SU-DHL-6 (cell line): ENCODE data around the gene STK35.

Experiments used
- EZH2phosphoT487 ChIP-seq: fragments of 200-600 bp; sonication (generic), shearing (Covaris generic); conservative IDR thresholded peaks from 2 replicates; pipeline ENCODE4 v1.6.1; 2018; ENCODE audit warnings: mild to moderate bottlenecking, antibody characterized with exemption, low read length, moderate library complexity, mixed read lengths
- TF ChIP-seq, protein P1 (sequence below): fragments of 200-600 bp; sonication (generic); IDR thresholded peaks from one replicate; pipeline ENCODE4 v1.5.1; 2017; ENCODE audit warnings: antibody characterized with exemption, mild to moderate bottlenecking, low read length, moderate library complexity; ENCODE audit not compliant: insufficient read depth, poor library complexity, severe bottlenecking

- TF ChIP-seq, protein P1, sequence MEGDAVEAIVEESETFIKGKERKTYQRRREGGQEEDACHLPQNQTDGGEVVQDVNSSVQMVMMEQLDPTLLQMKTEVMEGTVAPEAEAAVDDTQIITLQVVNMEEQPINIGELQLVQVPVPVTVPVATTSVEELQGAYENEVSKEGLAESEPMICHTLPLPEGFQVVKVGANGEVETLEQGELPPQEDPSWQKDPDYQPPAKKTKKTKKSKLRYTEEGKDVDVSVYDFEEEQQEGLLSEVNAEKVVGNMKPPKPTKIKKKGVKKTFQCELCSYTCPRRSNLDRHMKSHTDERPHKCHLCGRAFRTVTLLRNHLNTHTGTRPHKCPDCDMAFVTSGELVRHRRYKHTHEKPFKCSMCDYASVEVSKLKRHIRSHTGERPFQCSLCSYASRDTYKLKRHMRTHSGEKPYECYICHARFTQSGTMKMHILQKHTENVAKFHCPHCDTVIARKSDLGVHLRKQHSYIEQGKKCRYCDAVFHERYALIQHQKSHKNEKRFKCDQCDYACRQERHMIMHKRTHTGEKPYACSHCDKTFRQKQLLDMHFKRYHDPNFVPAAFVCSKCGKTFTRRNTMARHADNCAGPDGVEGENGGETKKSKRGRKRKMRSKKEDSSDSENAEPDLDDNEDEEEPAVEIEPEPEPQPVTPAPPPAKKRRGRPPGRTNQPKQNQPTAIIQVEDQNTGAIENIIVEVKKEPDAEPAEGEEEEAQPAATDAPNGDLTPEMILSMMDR = no peak
- no peak for TF ChIP-seq EZH2phosphoT487
Observed at GRCh38 chr20:2059411-2059810, 42.2 kb upstream of the STK35 start.
